K562 (cell line): Measurements from ENCODE around the gene JUP.

ENCODE experiments used
- CHD2 ChIP-seq: IDR thresholded peaks from 2 replicates; pipeline ENCODE4 v1.6.1; 2011; ENCODE audit warnings: low read depth, low read length
- TF ChIP-seq, protein P1 (sequence below), 3 experiments: IDR thresholded peaks in 2 of 3; conservative IDR thresholded peaks in 1 of 3; 2 replicates each; pipeline ENCODE4 v1.5.1; 2011 to 2012; ENCODE audit warnings: low read length in 3 of 3, mild to moderate bottlenecking in 3 of 3, control low read depth in 2 of 3, improper control_type of control experiment in 1 of 3, inconsistent platforms in 1 of 3, low read depth in 1 of 3, mixed read lengths in 1 of 3, moderate library complexity in 1 of 3; ENCODE audit not compliant: insufficient read depth in 2 of 3

DNA sequence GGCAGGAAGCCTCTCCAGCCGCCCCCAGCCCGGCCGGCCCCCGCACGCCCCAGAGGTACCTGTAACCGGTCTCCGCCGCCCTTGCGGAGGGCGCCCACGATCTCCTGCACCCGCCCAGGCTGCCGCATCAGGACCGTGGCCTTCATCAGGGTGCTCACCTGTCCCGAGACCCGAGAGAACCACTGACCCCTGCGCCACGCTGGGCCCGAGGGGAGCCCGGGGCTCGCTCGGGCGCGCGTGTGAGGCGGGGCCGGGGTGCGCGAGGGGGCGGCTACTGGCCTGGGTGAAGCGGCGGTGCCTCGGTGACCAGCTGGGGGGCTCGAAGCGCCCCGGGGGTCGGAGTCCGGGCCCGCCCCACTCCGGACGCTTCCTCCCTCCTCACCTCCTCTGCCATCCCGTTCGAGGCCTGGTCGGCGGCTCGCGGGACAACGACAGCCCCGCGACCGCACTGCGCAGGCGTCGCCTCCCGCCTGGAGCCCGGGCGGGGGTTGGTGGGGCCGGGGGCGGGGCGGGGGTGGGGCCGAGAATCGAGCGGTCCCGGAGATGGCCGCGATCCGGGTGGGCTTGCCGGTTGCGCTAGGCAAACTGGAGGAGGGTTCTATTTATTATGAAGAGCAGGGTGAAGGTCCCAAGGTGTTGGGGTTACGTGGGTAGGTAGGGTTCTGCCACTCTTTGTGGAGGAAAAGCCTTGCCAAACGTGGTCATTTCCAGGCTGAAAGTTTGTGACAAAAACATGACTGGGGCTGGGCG, 49.5 kb upstream of the JUP start, which contains the start of gene NT5C3B:
- no peak for TF ChIP-seq CHD2
- TF ChIP-seq, protein P1, sequence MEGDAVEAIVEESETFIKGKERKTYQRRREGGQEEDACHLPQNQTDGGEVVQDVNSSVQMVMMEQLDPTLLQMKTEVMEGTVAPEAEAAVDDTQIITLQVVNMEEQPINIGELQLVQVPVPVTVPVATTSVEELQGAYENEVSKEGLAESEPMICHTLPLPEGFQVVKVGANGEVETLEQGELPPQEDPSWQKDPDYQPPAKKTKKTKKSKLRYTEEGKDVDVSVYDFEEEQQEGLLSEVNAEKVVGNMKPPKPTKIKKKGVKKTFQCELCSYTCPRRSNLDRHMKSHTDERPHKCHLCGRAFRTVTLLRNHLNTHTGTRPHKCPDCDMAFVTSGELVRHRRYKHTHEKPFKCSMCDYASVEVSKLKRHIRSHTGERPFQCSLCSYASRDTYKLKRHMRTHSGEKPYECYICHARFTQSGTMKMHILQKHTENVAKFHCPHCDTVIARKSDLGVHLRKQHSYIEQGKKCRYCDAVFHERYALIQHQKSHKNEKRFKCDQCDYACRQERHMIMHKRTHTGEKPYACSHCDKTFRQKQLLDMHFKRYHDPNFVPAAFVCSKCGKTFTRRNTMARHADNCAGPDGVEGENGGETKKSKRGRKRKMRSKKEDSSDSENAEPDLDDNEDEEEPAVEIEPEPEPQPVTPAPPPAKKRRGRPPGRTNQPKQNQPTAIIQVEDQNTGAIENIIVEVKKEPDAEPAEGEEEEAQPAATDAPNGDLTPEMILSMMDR (IDR thresholded peaks at IDR 0.05 in 2 of 3, conservative IDR thresholded peaks at IDR 0.05 in 1 of 3; ENCODE audit: insufficient read depth in 2 of 3, low read depth in 1 of 3, low read length in 3 of 3), result no peak
